GOT3 (cell line): ENCODE results near the gene C1orf141.
"Not testable (repeated sequence)": the region's sequence is repeated elsewhere in the genome, so short reads cannot be mapped to it uniquely, and the experiment has no call there.

ENCODE experiments used
- DNase-seq: peaks from one replicate; lab custom pipeline; 2025; ENCODE audit warnings: mixed read lengths; lab: John Stamatoyannopoulos, UW

C1orf141 gene

GRCh38 chr1:67134695-67135094 is at the start of gene C1orf141:
Gene C1orf141, minus strand, starts transcription at chr1:67134970. Its CDS starts 7,730 bp downstream, at chr1:67127240.
- DNase-seq, result no peak

GRCh38 chr1:67175530-67176087 is 40.8 kb upstream of the C1orf141 start:
- DNase-seq, result no peak

GRCh38 chr1:67174716-67175284 is 40.0 kb upstream of the C1orf141 start:
- DNase-seq, result no peak

- DNase-seq, result no peak
Observed at GRCh38 chr1:67173988-67174387, 39.2 kb upstream of the C1orf141 start.

- DNase-seq, result no peak
Observed at GRCh38 chr1:67171978-67172377, 37.2 kb upstream of the C1orf141 start.

GRCh38 chr1:67171574-67171955 is 36.8 kb upstream of the C1orf141 start:
- no peak for DNase-seq

- no peak for DNase-seq
Observed at GRCh38 chr1:67170751-67171573, 36.2 kb upstream of the C1orf141 start.

GRCh38 chr1:67169932-67170331 is 35.2 kb upstream of the C1orf141 start:
- no peak for DNase-seq

GRCh38 chr1:67169496-67169895 is 34.7 kb upstream of the C1orf141 start:
- DNase-seq, result no peak

- no peak for DNase-seq
Observed at GRCh38 chr1:67166196-67166595, 31.4 kb upstream of the C1orf141 start, which contains the start of gene IL23R. Gene IL23R, plus strand, starts transcription at chr1:67166454. Its CDS starts 1,667 bp downstream, at chr1:67168121.

- DNase-seq, result no peak
Observed at GRCh38 chr1:67165468-67166041, 30.8 kb upstream of the C1orf141 start.

GRCh38 chr1:67162954-67163353 is 28.2 kb upstream of the C1orf141 start:
- no peak for DNase-seq

GRCh38 chr1:67159233-67159632 is 24.5 kb upstream of the C1orf141 start:
- no peak for DNase-seq

- DNase-seq, result no peak
Observed at GRCh38 chr1:67158401-67158800, 23.6 kb upstream of the C1orf141 start.

- DNase-seq, result no peak
Observed at GRCh38 chr1:67150931-67151330, 16.2 kb upstream of the C1orf141 start.

- DNase-seq, result no peak
Observed at GRCh38 chr1:67149179-67149770, 14.5 kb upstream of the C1orf141 start.

- DNase-seq, result no peak
Observed at GRCh38 chr1:67148516-67149178, 13.9 kb upstream of the C1orf141 start.

GRCh38 chr1:67147973-67148372 is 13.2 kb upstream of the C1orf141 start:
- DNase-seq, result not testable (repeated sequence)

- DNase-seq, result no peak
Observed at GRCh38 chr1:67146539-67146938, 11.8 kb upstream of the C1orf141 start.

- DNase-seq, result no peak
Observed at GRCh38 chr1:67146101-67146500, 11.3 kb upstream of the C1orf141 start.

- DNase-seq, result no peak
Observed at GRCh38 chr1:67144696-67145095, 9.9 kb upstream of the C1orf141 start.

GRCh38 chr1:67143966-67144365 is 9.2 kb upstream of the C1orf141 start:
- DNase-seq, result no peak
